SHP77 (cell line): Measurements from ENCODE around the gene EPM2A.
A peak's percentile ranks its signal among the peaks of the same experiment; 100 is the strongest.

Source experiments
- DNase-seq, 2 experiments: peaks; one replicate each; lab custom pipeline; 2025; lab: John Stamatoyannopoulos, UW

The EPM2A gene

DNA sequence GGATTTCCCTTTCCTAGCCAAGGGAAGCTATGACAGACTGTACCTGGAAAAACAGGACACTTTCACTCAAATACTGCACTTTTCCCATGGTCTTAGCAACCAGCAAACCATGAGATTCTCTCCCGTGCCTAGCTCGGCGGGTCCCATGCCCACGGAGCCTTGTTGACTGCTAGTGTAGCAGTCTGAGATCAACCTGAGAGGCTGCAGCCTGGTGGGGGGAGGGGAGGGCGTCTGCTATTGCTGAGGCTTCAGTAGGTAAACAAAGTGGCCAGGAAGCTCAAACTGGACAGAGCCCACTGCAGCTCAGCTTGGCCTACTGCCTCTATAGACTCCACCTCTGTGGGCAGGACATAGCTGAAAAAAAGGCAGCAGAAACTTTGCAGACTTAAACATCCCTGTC, 61.8 kb downstream of the EPM2A start:
- no peak for DNase-seq

DNA sequence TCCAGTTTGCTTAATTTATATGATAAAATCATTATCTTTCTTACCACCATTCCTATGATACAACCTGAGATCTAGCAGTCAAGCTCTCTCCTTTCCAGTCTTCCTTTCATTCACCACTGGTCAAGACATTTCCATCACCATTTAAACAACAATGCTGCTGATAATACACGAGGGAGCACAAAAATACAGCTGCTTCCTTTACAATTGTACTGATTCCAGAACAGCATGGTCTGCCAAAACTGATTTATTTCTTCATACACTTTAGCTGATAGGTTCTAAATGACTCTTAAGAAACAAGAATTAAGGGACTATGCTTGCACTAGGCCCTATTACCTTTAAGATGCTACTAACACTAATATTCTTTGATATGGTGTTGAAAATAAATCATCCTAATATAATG, 65.0 kb downstream of the EPM2A start:
- DNase-seq, result no peak

DNA sequence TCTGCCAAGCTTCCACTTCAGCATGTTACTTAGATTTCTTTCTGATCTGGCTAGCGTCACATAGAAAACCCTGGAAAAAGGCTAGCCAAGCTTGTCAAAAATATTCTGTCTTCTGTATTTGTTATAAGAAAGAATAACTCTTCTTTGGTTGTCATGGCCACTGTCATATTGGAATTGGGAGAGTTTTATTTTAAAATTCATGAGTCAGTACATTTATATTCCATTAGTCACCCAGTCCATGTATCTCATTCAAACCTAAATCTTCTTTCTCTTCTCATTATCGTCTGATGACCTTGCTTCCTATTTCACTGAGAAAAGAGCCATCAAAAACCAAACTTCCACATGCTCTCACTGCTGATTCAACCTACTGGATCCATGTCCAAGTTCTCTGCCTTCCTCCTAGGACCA, 65.7 kb downstream of the EPM2A start:
- DNase-seq, result no peak

DNA sequence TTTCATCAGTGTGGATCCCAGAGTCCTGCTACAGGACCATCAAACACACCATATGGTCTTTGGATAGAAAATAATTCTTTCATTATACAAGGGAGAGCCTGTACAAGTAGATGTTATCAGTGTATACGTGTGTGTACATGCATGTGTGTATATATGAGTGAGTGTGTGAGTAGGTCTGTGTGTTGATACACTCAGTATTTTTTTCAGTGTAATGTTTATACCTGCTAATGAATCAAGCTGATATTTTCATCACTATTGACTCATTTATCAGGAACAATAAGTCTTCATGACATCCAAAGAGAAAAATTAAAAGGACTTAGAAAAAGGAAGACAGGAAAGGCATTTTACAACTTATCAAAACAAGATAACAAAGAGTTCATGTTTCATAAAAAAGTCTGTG, 66.5 kb downstream of the EPM2A start:
- DNase-seq, result no peak

DNA sequence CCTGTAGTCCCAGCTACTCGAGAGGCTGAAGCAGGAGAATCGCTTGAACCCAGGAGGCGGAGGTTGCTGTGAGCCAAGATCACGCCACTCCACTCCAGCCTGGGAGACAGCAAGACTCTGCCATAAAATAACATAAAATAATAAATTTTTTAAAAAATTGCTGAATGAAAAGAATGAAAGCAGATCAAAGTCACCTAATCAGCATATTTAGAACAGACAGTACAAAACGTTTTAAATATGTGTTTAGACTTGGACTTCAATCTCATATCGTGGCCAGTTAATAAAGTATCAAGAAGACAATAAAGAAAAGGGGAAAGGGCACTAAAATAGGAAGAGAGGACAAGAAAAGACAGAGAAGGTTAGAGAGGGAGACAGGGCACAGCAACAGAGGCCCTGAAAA, 74.6 kb downstream of the EPM2A start:
- no peak for DNase-seq

DNA sequence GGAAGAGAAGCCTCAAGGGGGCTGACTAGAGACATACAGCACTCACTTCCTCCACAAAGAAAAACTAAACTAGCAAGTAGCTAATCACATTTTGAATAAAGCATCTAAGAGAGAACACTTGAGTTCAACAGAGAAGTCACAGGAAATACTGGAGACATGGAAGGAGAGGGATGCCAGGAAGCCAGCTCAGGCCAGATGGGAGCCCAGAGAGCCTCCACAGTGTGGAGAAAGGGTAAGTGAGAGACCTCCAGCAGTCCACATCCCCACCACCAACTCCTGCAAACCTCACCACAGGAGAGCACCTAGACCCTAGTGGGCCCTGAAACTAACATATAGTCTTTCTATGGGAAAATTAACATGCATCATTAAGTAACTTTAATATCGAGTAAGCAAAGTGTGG, 79.2 kb downstream of the EPM2A start:
- no peak for DNase-seq

DNA sequence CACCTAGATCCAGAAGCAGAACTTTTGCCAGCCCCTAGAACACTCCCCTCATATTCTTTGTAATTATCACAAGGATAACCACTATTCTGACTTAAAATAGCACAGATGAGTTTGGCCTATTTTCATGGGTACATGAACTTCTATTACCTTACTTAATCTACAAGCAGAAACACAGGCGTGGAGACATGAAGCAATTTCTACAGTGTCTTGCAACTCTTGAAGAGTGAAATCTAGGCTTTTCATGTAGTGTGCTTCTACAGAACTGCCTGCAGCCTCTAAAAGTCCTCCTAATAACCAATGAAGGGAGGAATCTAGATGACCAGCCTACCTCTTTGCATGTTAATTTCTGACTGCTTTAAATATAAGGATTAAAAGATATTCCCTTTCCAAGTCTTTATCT, 82.7 kb downstream of the EPM2A start:
- no peak for DNase-seq

DNA sequence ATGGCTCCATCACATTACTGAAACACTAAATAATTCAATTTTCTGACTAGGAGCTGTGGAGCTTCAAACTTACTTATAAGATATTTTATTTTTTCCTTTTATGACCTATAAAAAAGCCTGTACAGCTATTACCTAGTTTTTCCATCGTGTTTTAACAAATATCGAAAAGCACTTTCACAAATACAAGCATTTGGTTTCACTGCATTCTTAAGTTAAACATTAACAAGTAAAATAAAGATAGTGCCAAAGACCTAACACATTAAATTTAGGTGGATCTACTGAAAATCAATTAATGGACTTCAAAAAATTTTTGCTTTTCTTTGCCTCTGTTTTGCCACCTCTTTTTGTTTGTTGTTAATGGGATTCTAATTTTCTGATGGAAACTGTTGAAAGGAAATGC, 83.3 kb downstream of the EPM2A start:
- DNase-seq, result no peak

DNA sequence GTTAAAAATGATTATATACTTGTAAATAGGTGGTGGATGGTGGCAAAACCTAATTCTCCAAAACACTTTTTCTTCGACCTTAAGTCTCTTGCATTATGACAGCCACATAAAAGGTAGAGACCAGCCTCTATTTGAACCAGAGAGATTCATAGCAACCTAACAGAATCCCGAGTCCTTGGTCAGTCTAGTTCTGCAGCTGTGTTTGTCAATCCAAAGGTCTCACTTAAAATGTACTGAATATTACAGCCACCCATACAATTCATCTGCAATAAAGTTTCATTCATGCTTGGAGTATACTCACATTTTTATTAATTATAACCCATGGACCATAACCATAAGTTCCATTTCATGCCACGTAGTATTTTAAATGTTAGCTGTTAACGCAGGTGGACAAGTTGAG, 87.2 kb downstream of the EPM2A start:
- no peak for DNase-seq

DNA sequence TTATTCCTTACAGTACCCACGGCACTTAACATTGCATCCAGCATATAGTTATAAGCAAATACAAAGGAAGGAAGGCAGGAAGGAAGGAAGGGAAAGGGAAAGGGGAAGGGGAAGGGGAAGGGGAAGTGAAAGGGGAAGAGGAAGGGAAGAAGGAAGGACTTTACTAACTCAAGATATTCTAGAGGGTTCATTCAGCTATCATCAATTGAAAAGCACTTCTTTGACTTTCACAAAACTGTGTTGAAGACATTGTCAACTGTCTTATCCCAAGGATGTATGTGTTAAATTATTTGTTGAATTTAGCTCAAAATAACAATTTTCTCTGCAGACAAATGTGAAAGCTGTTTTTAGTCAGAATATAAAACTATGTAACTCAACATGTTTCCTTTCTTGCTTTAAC, 87.7 kb downstream of the EPM2A start:
- DNase-seq, result no peak

DNA sequence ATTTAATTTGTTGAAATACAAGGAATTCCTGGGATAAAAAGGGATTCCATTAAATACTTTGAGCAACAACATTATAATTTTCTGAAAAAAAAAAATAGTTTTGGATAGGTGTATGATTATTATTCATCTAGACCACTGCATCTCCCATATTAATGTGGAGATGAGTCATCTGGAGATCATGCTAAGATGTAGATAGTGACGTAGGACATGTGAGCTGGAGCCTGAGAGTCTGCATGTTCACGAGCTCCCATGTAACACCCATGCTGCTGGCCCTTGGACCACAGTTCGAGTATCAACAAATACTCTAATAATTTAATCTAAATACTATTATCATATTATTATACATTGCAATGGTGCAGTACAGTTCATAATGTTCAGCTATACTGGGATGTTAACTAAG, 91.6 kb downstream of the EPM2A start:
- no peak for DNase-seq

DNA sequence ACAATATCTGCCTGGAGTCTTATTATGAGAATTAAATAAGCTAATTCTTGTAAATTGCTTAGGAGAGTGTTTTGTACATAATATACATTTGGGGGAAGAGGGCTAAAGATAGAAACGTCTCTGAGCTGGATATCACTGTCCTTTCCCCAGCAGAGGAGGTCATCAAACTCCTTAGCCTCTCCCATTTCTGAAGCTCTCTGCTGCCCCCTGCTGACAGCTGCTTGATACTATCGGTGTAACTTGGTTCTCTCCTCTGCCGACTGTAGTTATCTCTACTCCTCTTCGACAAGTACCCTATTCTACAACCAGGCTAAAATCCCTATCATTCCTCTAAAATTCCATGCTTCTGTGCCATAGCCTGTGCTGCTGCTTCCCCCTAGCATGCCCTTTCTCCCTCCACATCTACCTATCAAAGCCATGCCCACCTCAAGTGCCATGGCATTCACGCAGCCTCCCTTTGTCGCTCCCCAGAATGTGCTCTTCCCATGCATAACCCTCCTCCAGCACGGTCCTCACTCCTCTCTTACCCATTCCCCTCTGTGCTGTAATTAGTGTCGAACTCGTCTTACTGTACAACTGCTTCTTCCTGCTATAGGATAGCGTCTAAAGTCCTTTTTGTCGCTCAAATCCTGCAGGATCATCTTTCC, 101.2 kb downstream of the EPM2A start:
- peak; percentile 66 to 78 for DNase-seq

DNA sequence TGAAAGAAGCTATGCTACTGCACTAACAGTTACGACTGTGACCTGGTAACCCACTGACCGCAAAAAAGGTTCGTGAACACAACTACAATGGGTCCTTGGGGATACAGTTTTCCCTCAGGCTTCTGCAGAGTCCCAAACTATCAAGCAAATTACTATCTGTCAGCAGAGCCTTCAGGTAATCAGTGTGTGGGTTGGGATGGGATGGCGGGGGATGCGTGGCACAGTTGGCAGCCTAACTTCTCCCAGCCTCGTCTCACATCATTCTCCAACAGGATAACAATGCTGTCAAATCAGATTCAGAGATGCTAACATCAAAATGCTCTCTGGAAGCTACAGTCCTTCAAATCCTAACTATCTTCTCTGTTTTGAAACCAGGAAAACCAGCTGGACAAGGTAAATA, 102.3 kb downstream of the EPM2A start:
- DNase-seq, result no peak

DNA sequence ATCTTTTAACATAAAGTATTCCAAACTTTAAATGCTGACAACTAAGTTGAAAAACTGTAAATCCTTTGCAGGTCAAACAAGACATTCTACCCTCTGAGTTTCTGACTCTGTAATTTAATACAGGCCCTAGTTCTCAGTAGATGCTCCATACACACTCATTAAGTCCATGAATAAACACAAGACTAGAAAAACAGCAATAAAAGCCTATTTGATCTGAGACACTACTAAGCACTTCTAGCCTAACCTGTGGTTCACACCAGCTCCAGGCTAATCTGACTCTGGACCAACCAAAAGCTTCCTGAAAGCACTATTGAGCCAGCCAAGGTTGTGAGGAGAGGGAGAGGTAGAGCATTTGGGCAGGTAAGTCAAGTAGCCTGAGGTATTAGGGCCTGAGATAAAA, 103.9 kb downstream of the EPM2A start:
- DNase-seq, result no peak

DNA sequence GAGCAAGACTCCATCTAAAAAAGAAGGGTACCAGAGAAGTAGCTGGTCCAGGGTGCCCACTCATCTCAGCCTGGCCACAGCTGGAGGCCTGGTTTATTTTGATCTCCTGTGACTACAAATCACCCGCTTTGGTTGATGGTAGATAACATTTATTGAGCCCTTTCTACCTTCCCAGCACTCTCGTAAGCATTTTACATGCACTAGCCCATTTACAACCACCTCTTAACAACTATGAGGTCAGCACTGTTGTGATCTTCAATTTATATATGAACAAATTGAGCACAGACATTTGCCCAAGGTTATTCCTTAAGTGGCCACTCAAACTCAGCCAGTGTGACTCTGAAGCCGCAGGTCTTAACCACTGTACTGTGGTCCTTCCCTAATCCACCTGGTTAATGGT, 104.7 kb downstream of the EPM2A start:
- no peak for DNase-seq

DNA sequence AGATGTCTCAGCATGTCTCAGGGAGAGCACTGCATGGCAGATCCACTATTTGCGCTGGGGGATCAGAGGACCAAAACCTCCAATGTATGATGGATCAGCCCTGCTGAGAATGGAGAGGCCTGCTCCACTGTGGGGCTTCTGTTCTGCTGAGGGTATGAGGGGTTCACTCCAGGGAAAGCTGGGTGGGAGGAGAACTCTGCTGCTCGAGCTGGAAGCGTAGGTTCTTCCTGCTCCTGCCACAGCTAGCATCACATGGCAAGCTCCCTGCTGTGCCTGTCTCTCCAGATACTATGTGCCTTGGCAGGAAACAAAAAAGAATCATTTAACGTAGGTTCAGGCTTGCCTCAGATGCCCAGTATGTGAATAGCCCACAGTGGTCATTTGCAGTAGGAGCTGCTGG, 105.8 kb downstream of the EPM2A start:
- no peak for DNase-seq

DNA sequence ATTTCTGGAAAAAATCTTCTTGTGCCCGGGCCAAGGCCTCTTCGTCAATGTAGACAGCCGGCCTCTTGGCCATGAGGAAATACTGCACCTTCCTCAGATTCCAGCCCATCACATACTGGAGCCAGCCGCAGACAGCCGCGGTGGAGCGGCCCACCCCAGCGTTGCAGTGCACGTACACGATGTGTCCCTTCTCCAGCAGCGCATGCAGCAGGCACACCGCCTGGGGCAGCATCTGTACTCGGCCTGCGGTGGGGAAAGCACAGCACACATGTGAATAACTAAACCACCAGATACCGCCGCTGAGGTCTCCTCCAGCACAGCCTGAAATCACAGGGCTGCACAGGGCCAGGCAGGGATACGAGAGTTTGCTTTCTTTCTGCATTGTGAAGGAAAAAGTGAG, 107.9 kb downstream of the EPM2A start:
- no peak for DNase-seq

DNA sequence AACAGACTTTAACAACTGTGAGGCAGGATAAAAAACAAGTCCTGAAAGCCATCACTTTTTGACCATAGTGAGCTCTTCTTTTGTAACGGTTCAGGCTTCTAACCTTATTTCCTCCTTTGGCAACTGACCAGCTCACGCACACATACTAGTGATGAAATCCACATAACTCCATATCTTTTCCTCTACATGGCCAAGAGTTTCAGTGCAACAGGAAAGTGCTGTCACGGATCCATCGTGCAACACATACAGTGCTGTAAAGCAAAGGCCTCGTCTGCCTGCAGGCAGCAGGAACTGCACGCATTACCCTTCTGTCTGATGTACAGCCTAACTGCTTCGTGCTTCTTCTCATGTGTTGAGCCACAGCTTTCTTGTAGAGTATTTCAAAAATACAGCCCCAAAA, 108.5 kb downstream of the EPM2A start:
- no peak for DNase-seq

DNA sequence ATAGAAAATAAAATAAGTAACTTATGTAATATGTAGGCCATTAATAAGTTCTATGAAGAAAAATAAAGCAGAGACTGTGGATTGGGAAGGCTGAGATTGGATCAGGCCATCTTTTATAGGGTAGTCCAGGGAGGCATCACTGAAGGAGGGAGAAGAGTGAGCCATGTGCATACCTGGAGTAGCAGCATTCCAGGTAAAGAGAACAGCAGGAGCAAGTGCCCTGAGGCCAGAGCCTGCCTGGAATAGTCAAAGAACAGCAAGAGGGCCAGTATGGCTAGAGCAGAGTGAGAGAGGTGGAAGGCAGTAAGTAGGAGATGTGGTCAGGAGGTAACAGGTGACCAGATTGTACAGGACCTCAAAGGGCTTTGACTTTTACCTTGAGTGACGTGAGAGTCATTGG, 112.1 kb downstream of the EPM2A start:
- no peak for DNase-seq

DNA sequence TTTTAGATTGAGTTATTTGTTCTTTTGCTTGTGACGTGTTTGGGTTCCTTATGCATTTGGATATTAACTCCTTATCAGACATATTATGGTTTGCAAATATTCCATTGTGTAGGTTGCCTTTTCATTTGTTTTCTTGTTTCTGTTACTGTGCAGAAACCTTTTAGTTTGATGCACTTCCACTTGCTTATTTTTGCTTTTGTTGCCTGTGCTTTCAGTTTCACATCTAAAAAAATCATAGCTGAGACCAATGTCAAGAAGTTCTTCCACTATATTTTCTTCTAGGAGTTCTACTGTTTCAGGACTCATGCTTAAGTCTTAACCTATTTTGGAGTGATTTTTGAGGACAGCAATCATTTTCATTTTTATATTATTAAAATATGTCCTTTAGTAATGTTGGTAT, 113.5 kb downstream of the EPM2A start:
- no peak for DNase-seq

DNA sequence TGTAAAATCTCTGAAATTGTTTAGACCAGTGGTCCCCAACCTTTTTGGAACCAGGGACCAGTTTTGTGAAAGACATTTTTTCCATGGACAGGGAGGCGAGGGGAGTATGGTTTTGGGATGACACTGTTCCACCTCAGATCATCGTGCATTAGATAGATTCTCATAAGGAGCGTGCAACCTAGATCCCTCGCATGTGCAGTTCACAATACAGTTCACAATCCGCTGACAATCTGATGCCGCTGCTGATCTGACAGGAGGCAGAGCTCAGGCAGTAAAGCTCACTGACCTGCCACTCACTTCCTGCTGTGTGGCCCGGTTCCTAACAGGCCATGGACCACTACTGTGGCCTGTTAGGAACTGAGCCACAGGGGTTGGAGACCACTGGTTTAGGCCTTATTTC, 115.2 kb downstream of the EPM2A start:
- DNase-seq, result no peak

DNA sequence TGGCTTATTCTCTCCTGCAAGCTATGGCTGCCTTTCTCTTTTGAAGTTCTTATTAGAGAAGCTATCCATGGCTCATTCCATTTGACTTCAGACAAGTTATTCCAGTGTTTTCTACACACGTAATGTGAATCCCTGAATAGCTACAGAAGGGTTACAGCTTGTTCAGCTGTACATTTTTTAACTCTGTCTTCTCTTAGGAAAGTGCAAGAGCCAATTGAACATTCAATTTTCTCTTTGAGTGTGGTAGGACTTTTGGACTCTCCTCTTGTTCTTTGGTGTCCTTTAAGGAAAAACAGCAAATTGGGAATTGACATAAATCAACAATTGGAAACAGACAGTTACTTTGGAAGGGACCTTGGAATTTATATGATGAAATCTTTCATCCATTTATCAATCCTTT, 125.8 kb downstream of the EPM2A start:
- DNase-seq, result no peak

DNA sequence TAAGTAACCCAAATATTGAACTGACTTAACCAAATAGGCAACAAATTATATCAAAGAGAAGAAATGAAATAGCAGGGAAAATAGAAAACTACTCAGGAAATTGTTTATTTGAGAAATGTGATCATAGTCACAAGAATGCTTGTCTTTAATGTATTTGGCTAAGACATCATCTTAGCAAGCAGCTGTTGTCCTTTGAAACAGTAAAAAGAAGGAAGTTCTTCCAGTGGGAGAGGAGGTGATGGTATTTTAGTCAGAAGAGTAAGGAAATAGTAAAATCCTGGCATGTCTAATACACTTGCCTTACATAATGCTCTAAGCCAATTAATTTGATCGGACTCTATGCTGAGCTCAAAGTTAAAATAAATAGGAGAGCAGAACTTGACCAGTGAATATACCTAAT, 126.5 kb downstream of the EPM2A start:
- no peak for DNase-seq

DNA sequence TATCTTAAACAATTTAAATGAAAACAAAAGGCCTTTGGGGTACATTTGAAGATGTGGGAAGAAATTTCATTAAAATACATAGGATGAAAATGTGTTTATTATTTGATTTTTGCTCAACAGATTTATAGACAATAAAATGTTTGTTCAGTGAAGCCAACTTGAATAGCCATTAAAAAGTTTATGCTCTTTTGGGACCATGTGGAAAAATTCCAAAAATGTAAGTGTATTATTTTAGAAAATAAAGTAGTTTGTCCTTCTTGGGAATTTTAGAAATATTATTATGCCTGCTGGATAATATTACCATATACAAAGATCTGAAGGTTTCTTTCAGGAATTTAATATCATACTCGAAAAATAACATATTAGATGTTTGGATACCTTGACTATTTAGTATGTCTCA, 131.3 kb downstream of the EPM2A start:
- no peak for DNase-seq

DNA sequence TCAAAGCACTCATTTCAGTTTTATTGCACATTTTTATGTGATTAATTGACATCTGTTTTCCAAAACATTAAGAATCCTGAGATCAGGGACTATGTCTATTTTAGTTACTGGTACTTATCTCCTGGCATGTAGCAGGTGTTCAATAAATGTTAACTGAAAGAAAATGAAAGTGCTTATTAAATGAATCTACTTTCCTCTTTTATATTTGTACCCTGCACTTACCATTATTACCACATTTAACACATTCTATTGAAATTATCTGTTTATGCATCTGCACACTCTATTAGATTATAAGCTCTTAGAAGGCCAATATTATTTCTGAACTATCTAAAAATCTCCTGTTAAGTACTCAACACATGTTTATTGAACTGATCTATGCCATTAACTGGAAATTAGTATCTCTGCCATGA, 131.9 kb downstream of the EPM2A start:
- no peak for DNase-seq
